HEK293T (cell line): ENCODE data around the gene ABL2.

Source experiments
- CTCF ChIA-PET: fragments of 350-600 bp; formaldehyde crosslinking; extraction: SDS; loops from one replicate; lab custom pipeline; 2021; ENCODE audit warnings: antibody characterized with exemption, inconsistent platforms; lab: Yijun Ruan, JAX
- POLR2A ChIA-PET: fragments of 350-600 bp; formaldehyde crosslinking; extraction: SDS; loops from one replicate; lab custom pipeline; 2020; ENCODE audit warnings: antibody characterized with exemption, inconsistent platforms; lab: Yijun Ruan, JAX
- DNase-seq: peaks from one replicate; pipeline ENCODE4 v3.0.0; 2012; ENCODE audit warnings: mixed read lengths; ENCODE audit errors: extremely low spot score
- ARNT ChIP-seq: fragments of 450-650 bp; IDR thresholded peaks from 2 replicates; pipeline ENCODE4 v1.6.1; 2017; ENCODE audit warnings: mild to moderate bottlenecking
- BHLHE40 ChIP-seq: fragments of 450-650 bp; IDR thresholded peaks from 2 replicates; pipeline ENCODE4 v1.6.1; 2016; ENCODE audit warnings: mild to moderate bottlenecking, moderate library complexity, borderline replicate concordance
- CTBP1 ChIP-seq: fragments of 450-650 bp; IDR thresholded peaks from 2 replicates; pipeline ENCODE4 v1.6.1; 2016; ENCODE audit warnings: borderline replicate concordance
- ELF4 ChIP-seq: fragments of 450-650 bp; IDR thresholded peaks from 2 replicates; pipeline ENCODE4 v1.6.1; 2017; ENCODE audit warnings: antibody characterized with exemption
- FOXA1 ChIP-seq: fragments of 450-650 bp; IDR thresholded peaks from 2 replicates; pipeline ENCODE4 v1.6.1; 2016; ENCODE audit warnings: mild to moderate bottlenecking
- FOXK2 ChIP-seq: fragments of 450-650 bp; IDR thresholded peaks from 2 replicates; pipeline ENCODE4 v1.6.1; 2016; ENCODE audit warnings: mild to moderate bottlenecking
- FOXM1 ChIP-seq: fragments of 450-650 bp; IDR thresholded peaks from 2 replicates; pipeline ENCODE4 v1.6.1; 2017; ENCODE audit warnings: mild to moderate bottlenecking, borderline replicate concordance
- HDGF ChIP-seq: fragments of 450-650 bp; IDR thresholded peaks from 2 replicates; pipeline ENCODE4 v1.6.1; 2017; ENCODE audit warnings: antibody characterized with exemption, borderline replicate concordance
- L3MBTL2 ChIP-seq: fragments of 450-650 bp; conservative IDR thresholded peaks from 2 replicates; pipeline ENCODE4 v1.6.1; 2016; ENCODE audit warnings: mild to moderate bottlenecking
- LEF1 ChIP-seq: fragments of 450-650 bp; IDR thresholded peaks from 2 replicates; pipeline ENCODE4 v1.6.1; 2017; ENCODE audit warnings: mild to moderate bottlenecking, borderline replicate concordance
- NFRKB ChIP-seq: fragments of 450-650 bp; IDR thresholded peaks from 2 replicates; pipeline ENCODE4 v1.6.1; 2016; ENCODE audit warnings: mild to moderate bottlenecking, moderate library complexity
- PKNOX1 ChIP-seq: fragments of 450-650 bp; IDR thresholded peaks from 2 replicates; pipeline ENCODE4 v1.6.1; 2016
- SP1 ChIP-seq: fragments of 450-650 bp; IDR thresholded peaks from 2 replicates; pipeline ENCODE4 v1.6.1; 2017
- SUZ12 ChIP-seq: fragments of 450-650 bp; IDR thresholded peaks from 2 replicates; pipeline ENCODE4 v1.6.1; 2016; ENCODE audit warnings: mild to moderate bottlenecking
- TARDBP ChIP-seq: fragments of 450-650 bp; IDR thresholded peaks from 2 replicates; pipeline ENCODE4 v1.6.1; 2016
- ZNF384 ChIP-seq: fragments of 450-650 bp; IDR thresholded peaks from 2 replicates; pipeline ENCODE4 v1.6.1; 2016

The ABL2 gene

DNA sequence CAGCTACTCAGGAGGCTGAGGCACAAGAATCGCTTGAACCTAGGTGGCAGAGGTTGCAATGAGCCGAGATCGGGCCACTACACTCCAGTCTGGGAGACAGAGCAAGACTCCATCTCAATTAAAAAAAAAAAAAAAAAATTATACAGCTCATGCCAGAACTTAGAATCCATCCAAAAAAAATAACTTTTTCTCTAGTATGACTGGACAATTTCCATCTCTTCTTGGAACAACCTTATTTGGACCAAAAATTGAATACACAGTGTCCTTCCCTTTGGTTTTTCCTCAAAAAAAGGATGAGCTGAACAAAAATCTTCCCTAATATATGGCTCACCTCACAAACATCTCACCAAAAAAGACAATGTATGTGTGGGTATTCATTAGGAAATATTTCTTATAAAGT is 73.9 kb downstream of the ABL2 start:
- TF ChIP-seq ARNT, result no peak
- no peak for TF ChIP-seq LEF1
- TF ChIP-seq TARDBP, result no peak
- TF ChIP-seq L3MBTL2, result no peak
- no peak for TF ChIP-seq SUZ12
- TF ChIP-seq HDGF, result no peak
- TF ChIP-seq FOXM1, result no peak
- TF ChIP-seq BHLHE40, result no peak
- DNase-seq, result no peak
- ChIA-PET POLR2A (no interaction called here), CTCF (no interaction called here)

DNA sequence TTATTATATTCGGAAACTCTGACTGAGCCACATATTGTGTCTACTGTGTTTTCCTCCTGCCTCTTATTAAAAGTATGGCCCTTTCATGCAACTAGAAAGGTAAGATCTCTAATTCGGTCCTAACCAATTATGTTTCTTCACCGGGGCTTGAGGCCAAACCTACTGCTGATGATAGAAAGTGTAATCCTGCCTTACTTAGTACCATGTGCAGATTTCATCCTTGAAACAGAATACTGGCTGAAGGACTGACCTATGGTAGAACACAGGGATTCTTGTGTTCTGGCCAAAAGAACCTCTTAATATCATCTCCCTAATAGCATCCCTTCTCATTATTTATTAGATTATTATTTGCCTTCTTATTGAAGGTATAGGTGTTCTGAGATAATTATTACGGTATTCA is 75.0 kb downstream of the ABL2 start:
- TF ChIP-seq L3MBTL2 (no peak), PKNOX1 (no peak), LEF1 (no peak), FOXK2 (no peak), BHLHE40 (no peak)
- CTCF ChIA-PET, result no interaction called here
- POLR2A ChIA-PET, result no interaction called here
- DNase-seq, result no peak

DNA sequence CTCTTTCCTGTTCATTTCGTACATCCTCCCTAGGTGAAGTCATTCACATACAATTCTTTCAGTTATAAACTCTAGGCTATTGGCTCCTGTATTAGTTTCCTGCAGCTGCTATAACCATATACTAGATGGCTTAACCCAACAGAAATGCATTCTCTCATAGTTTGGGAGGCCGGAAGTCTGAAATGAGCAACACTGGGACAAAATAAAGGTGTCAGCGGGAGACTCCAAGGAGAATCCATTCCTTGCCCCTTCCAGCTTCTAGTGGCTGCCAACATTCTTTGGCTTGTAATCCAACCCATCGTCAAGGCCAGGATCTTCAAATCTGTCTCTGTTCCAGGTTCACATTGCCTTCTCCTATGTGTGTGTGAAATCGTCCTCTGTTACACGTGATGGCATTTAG is 76.3 kb downstream of the ABL2 start:
- CTCF ChIA-PET, result no interaction called here
- TF ChIP-seq PKNOX1, result no peak
- no peak for TF ChIP-seq HDGF
- no peak for TF ChIP-seq CTBP1
- TF ChIP-seq TARDBP, result no peak
- TF ChIP-seq BHLHE40, result no peak
- no peak for TF ChIP-seq FOXA1
- no peak for TF ChIP-seq ELF4
- TF ChIP-seq FOXK2, result no peak
- no peak for TF ChIP-seq NFRKB
- no peak for TF ChIP-seq ZNF384
- no peak for TF ChIP-seq LEF1
- DNase-seq, result no peak
- POLR2A ChIA-PET, result no interaction called here

DNA sequence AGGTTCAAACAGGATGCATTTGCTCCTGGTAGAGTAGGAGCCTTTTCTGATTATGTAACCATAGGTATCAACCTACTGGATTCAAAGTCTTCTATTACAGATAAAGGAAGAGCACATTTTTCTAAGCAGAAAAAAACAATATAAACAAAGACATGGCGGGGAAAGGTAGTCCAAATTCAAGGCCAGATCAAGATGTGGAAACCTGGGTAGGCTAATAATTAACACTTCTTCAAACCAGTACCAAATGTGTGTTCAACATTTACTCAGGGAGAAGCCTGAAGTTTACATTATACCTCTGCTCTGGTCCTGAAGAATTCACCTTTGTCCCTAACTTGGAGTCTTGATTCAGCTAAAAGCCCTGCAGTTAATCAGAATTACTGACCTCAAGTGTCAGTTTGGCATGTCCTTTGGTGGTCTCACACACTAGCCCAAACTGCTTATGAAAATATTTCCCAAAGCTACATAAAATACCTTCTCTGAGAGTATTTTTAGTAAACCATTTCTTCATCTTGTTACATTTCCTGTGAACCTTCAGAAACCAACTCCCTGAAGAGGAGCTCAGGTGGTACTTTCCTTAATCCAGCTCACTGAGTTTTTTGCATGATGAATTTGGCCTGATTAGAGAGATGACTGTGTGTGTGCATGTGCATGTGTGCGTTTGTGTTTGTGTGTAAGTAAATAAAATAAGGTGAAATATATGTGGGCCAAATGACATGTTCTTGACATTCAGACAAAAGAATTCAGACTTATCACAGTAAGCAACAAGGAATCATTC is 77.4 kb downstream of the ABL2 start:
- CTCF ChIA-PET, result no interaction called here
- POLR2A ChIA-PET, result no interaction called here

GRCh38 chr1:179146911-179147310 is 82.6 kb downstream of the ABL2 start:
- no peak for DNase-seq
- TF ChIP-seq FOXA1, result no peak
- TF ChIP-seq BHLHE40, result no peak
- TF ChIP-seq L3MBTL2, result no peak
- TF ChIP-seq PKNOX1, result no peak
- TF ChIP-seq SUZ12, result no peak
- no peak for TF ChIP-seq NFRKB
- TF ChIP-seq HDGF, result no peak
- TF ChIP-seq ARNT, result no peak
- TF ChIP-seq TARDBP, result no peak
- ChIA-PET CTCF (no interaction called here), POLR2A (no interaction called here)

More for the DNA sequence above, 77.4 kb downstream of the ABL2 start:
- no peak for TF ChIP-seq HDGF
- TF ChIP-seq FOXM1, result no peak
- TF ChIP-seq LEF1, result no peak
- no peak for TF ChIP-seq PKNOX1
- no peak for TF ChIP-seq L3MBTL2
- no peak for TF ChIP-seq SUZ12
- TF ChIP-seq TARDBP, result no peak
- no peak for TF ChIP-seq FOXA1
- no peak for TF ChIP-seq NFRKB
- no peak for TF ChIP-seq BHLHE40
- no peak for TF ChIP-seq SP1
- no peak for TF ChIP-seq ZNF384
- TF ChIP-seq ARNT, result no peak
- no peak for TF ChIP-seq CTBP1
- no peak for TF ChIP-seq FOXK2
- TF ChIP-seq ELF4, result no peak
- DNase-seq, result no peak

DNA sequence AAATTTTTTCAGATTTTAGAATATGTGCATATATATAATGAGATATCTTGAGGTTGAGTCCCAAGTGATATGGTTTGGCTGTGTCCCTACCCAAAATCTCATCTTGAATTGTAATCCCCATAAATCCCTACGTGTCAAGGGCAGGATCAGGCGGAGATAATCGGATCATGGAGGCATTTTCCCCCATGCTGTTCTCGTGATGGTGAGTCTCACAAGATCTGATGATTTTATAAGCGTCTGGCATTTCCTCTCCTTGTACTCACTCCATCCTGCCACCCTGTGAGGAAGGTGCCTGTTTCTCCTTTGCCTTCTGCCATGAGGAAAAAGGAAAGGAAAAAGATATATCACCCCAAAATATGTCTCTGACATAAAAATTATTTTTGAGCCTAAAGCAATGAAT is 83.0 kb downstream of the ABL2 start:
- ChIA-PET CTCF (no interaction called here), POLR2A (no interaction called here)
- DNase-seq, result no peak
- TF ChIP-seq BHLHE40 (no peak), TARDBP (no peak), LEF1 (no peak), CTBP1 (no peak), ARNT (no peak), FOXA1 (no peak), FOXK2 (no peak), SP1 (no peak), FOXM1 (no peak), ZNF384 (no peak), L3MBTL2 (no peak), NFRKB (no peak), SUZ12 (no peak), ELF4 (no peak), HDGF (no peak), PKNOX1 (no peak)
